Sigmoid colon (tissue), 7 donors: ENCODE measurements around the gene SLX4IP. TPM values are rescaled to one million over a fixed set of nuclear protein-coding genes. Genes with fewer than 3 reads are reported as not detected.

Experiments used
- DNase-seq: peaks from one replicate; pipeline ENCODE4 v3.0.0-alpha.2; 2019
- H3K27ac ChIP-seq, 4 donors: fragments of 200-600 bp; sonication (generic); one replicate each; pipeline ENCODE4 v1.5.1; 2016 to 2019; ENCODE audit warnings: mild to moderate bottlenecking in 1 of 4
- H3K27me3 ChIP-seq, 3 donors: fragments of 200-600 bp; sonication (generic); one replicate each; pipeline ENCODE4 v1.5.1; 2019; ENCODE audit warnings: mild to moderate bottlenecking in 1 of 3
- H3K36me3 ChIP-seq, 4 donors: fragments of 200-600 bp; sonication (generic); one replicate each; pipeline ENCODE4 v1.5.1; 2016 to 2019
- H3K4me1 ChIP-seq, 4 donors: fragments of 200-600 bp; sonication (generic); one replicate each; pipeline ENCODE4 v1.5.1; 2017 to 2019
- H3K4me3 ChIP-seq, 4 donors: fragments of 200-600 bp; sonication (generic); one replicate each; pipeline ENCODE4 v1.5.1; 2017 to 2019; ENCODE audit warnings: mild to moderate bottlenecking in 2 of 4, moderate library complexity in 1 of 4
- H3K9me3 ChIP-seq, 4 donors: fragments of 200-600 bp in 3 of 4; sonication (generic) in 3 of 4; one replicate each; pipeline versions ENCODE4 v1.5.1 to v1.6.1; 2013 to 2019
- EP300 ChIP-seq, 4 donors: sonication (generic); formaldehyde crosslinking; IDR thresholded peaks; one replicate each; pipeline ENCODE4 v1.6.1; 2017; ENCODE audit warnings: antibody characterized with exemption in 4 of 4
- POLR2A ChIP-seq, 2 donors: fragments of 450-650 bp; IDR thresholded peaks; one replicate each; pipeline ENCODE4 v1.6.1; 2016; ENCODE audit warnings: antibody characterized with exemption in 2 of 2, mild to moderate bottlenecking in 2 of 2, moderate library complexity in 2 of 2
- POLR2AphosphoS5 ChIP-seq, 4 donors: sonication (generic); formaldehyde crosslinking; IDR thresholded peaks; one replicate each; pipeline ENCODE4 v1.6.1; 2017; ENCODE audit warnings: antibody characterized with exemption in 4 of 4
- WGBS, 2 donors: extraction: QIAGEN DNeasy Blood & Tissue Kit; methylation state at CpG; one replicate each; pipeline ENCODE4 v1.1.7; 2013; 5-methylcytosine and 5-hydroxymethylcytosine counted together
- intact Hi-C: fragments of 100-400 bp; cut with DNase I; formaldehyde crosslinking; loops from one replicate; pipeline ENCODE4 v1.15.1; 2023
- polyA plus RNA-seq, 3 donors: library from polyadenylated mRNA; stranded (reverse); fragments of 200-250 nt; gene quantifications; one replicate each; pipeline ENCODE4 v1.2.3, GENCODE V29; 2013
- total RNA-seq, 4 donors: library from RNA; depleted of rRNA; stranded (reverse); fragments of >200 nt; gene quantifications; one replicate each; pipeline ENCODE4 v1.1.0, GENCODE V29; 2016
- TF ChIP-seq, protein P1 (sequence below), 4 experiments: fragments of 450-650 bp in 3 of 4; fragments of 200-600 bp in 1 of 4; IDR thresholded peaks; one replicate each; pipeline ENCODE4 v1.5.1; 2016 to 2019; ENCODE audit warnings: antibody characterized with exemption in 4 of 4, mild to moderate bottlenecking in 3 of 4, moderate library complexity in 2 of 4
- donor health status: healthy with polysubstance abuse.
- donor health status: Bipolar disorder and iron deficiency.
- donor health status: healthy.

Gene SLX4IP
- total and polyA plus RNA-seq, 7 donors: 1.2 to 4.2 (median 2.4) TPM

DNA sequence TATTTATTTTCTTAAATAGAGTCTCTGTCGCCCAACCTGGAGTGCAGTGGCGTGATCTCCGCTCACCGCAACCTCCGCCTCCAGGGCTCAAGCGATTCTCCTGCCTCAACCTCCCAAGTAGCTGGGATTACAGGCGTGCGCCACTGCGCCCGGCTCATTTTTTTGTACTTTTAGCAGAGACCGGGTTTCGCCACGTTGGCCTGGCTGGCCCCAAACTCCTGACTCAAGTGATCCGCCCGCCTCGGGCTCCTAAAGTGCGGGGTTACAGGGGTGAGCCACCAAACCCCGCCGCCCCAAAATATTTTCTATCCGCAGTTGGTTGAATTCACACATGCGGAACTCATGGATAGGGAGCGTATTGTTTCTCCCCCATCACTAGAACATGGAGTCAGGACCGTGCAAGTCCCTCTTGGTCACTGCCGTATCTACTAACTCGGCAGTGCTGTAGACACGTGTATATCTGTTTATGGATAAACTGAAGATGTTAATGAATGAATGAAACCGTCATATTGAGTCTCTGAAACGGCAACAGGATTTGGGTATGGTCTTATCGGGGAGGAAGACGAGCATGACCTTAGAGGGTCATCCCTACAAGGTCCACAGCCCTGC lies 2.0 kb upstream of the SLX4IP start:
- Histone ChIP-seq H3K9me3 (no peaks in the 10 kb centered on the region), H3K4me3 (peak overlapping the region; percentile 79 to 96 (median 91)), H3K4me1 (peaks cover 7 to 48% (median 20%) of the 10 kb centered on the region in 4 donors), H3K36me3 (no peaks in the 10 kb centered on the region), H3K27me3 (no peaks in the 10 kb centered on the region), H3K27ac (peak overlapping the region; percentile 91 to 96 (median 94))
- WGBS, 2 donors: 45 to 56% methylated on average over 30 of the region's 30 CpGs
- TF ChIP-seq POLR2AphosphoS5 (IDR thresholded peaks at IDR 0.05) (no peak), POLR2A (IDR thresholded peaks at IDR 0.05) (no peak), EP300 (IDR thresholded peaks at IDR 0.05) (no peak)
- TF ChIP-seq, protein P1, sequence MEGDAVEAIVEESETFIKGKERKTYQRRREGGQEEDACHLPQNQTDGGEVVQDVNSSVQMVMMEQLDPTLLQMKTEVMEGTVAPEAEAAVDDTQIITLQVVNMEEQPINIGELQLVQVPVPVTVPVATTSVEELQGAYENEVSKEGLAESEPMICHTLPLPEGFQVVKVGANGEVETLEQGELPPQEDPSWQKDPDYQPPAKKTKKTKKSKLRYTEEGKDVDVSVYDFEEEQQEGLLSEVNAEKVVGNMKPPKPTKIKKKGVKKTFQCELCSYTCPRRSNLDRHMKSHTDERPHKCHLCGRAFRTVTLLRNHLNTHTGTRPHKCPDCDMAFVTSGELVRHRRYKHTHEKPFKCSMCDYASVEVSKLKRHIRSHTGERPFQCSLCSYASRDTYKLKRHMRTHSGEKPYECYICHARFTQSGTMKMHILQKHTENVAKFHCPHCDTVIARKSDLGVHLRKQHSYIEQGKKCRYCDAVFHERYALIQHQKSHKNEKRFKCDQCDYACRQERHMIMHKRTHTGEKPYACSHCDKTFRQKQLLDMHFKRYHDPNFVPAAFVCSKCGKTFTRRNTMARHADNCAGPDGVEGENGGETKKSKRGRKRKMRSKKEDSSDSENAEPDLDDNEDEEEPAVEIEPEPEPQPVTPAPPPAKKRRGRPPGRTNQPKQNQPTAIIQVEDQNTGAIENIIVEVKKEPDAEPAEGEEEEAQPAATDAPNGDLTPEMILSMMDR (IDR thresholded peaks at IDR 0.05): no peak
- intact Hi-C loops: loop anchor here (5.0 kb wide), 2 partner anchors 74 to 1019 kb away; no protein-coding TSS in a partner anchor
- no peak for DNase-seq

GRCh38 chr20:10433623-10434466 lies 1.3 kb upstream of the SLX4IP start, which contains the start of gene MKKS:
Gene MKKS, minus strand, starts transcription at chr20:10434222. Its CDS starts 20,708 bp downstream, at chr20:10413514.
- TF ChIP-seq POLR2A (IDR thresholded peaks at IDR 0.05) (peak; percentile 20 to 60), EP300 (IDR thresholded peaks at IDR 0.05) (no peak), POLR2AphosphoS5 (IDR thresholded peaks at IDR 0.05) (peak; percentile 51 to 86 (median 76))
- TF ChIP-seq, protein P1 (IDR thresholded peaks at IDR 0.05): no peak
- Histone ChIP-seq H3K27me3 (no peaks in the 10 kb centered on the region), H3K4me1 (peaks cover 7 to 47% (median 20%) of the 10 kb centered on the region in 4 donors), H3K9me3 (no peaks in the 10 kb centered on the region), H3K36me3 (no peaks in the 10 kb centered on the region), H3K27ac (peak within 1 kb of the TSS; percentile 91 to 96 (median 94)), H3K4me3 (peak within 1 kb of the TSS; percentile 79 to 96 (median 91))
- intact Hi-C loops: loop anchor here (2.0 to 5.0 kb wide), 3 partner anchors 73 to 1018 kb away; partner anchors contain the start of gene JAG1
- WGBS, 2 donors: 0% methylated on average over 73 of the region's 73 CpGs
- peak; percentile 95 for DNase-seq

DNA sequence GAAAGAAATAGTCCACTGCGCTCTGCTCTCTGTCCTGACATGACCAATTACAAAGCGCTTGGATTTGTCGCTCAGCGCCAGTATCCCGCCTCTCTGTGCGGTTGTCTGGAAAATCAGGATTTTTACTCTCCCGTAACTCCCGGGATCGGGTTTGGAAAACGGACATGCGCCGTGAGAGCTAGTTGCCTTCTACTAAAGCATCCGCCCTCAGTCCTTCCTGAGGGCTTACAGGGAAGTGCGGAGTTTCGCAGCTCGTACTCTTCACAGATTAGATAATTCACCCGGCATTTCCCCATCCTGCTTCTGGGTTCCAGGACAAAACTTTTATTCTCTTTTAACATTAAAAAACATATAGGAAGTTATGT lies 656 bp upstream of the SLX4IP start:
- Histone ChIP-seq H3K4me1 (peaks cover 7 to 41% (median 20%) of the 10 kb centered on the region in 4 donors), H3K4me3 (peak overlapping the region; percentile 79 to 96 (median 91)), H3K9me3 (no peaks in the 10 kb centered on the region), H3K27me3 (no peaks in the 10 kb centered on the region), H3K36me3 (no peaks in the 10 kb centered on the region), H3K27ac (peak overlapping the region; percentile 91 to 96 (median 94))
- TF ChIP-seq, protein P1 (IDR thresholded peaks at IDR 0.05): no peak
- TF ChIP-seq EP300 (IDR thresholded peaks at IDR 0.05) (no peak), POLR2A (IDR thresholded peaks at IDR 0.05) (peak; percentile 97), POLR2AphosphoS5 (IDR thresholded peaks at IDR 0.05) (peak; percentile 98 to 99 (median 98))
- peak; percentile 98 for DNase-seq
- 0% methylated on average over 17 of the region's 17 CpGs for WGBS, 2 donors
- intact Hi-C loops: loop anchor here (2.0 to 5.0 kb wide), 3 partner anchors 73 to 1018 kb away; partner anchors contain the start of gene JAG1

- Histone ChIP-seq H3K9me3 (no peaks in the 10 kb centered on the region), H3K27me3 (no peaks in the 10 kb centered on the region), H3K4me1 (peaks cover 7 to 25% (median 20%) of the 10 kb centered on the region in 4 donors), H3K4me3 (no peak overlapping the region), H3K27ac (no peak overlapping the region), H3K36me3 (no peaks in the 10 kb centered on the region)
- no peak for TF ChIP-seq POLR2A (IDR thresholded peaks at IDR 0.05)
- TF ChIP-seq EP300 (IDR thresholded peaks at IDR 0.05): no peak
- TF ChIP-seq POLR2AphosphoS5 (IDR thresholded peaks at IDR 0.05): no peak
- TF ChIP-seq, protein P1 (IDR thresholded peaks at IDR 0.05): no peak
- peak; percentile 61 for DNase-seq
- intact Hi-C loops: no loop called here
- WGBS, 2 donors: 94 to 97% methylated on average over 20 of the region's 20 CpGs
Measured at GRCh38 chr20:10436053-10436699, 1.1 kb downstream of the SLX4IP start.
